PC-3 (cell line): ENCODE results near the gene PDSS2.

ENCODE experiments used
- EZH2 ChIP-seq: fragments of 300-600 bp; sonication (generic); IDR thresholded peaks from one replicate; pipeline ENCODE4 v1.6.1; 2017; ENCODE audit warnings: antibody characterized with exemption, mild to moderate bottlenecking, low read length; ENCODE audit not compliant: unreplicated experiment
- TF ChIP-seq, protein P1 (sequence below): fragments of 300-600 bp; sonication (generic); conservative IDR thresholded peaks from 2 replicates; pipeline ENCODE4 v1.5.1; 2017; ENCODE audit warnings: antibody characterized with exemption, low read depth, mild to moderate bottlenecking, low read length

DNA sequence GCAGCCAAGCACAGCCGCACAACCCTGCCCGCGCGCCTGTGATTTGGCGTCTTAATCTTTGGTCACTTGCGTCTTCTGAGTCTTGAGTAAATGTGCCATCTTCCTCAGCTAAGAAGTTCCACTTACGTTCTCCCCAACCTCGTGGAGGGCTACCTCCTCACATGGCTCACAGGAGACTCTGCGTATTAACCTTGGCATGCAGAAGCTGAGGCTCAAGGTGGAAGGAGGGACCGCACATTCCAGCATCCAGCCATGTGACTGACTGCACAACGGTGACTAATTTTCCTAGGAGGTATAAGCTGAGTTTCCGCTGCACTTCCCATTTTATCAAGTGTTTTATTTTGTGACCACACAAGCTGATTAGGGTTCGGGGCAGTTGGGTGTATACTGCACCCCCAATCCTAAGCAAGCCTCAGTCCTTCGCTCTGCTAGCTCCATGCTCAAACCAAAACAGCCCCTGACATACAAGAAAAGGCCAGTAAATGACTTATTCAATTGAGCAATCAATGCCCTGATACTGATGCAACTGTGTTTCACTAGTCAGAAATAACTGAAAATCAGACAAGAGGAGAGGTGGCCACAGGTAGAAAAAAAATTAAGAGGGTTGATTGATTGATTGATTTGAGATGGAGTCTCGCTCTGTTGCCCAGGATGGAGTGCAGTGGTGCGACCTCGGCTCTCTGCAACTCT, 351.0 kb downstream of the PDSS2 start:
- TF ChIP-seq, protein P1, sequence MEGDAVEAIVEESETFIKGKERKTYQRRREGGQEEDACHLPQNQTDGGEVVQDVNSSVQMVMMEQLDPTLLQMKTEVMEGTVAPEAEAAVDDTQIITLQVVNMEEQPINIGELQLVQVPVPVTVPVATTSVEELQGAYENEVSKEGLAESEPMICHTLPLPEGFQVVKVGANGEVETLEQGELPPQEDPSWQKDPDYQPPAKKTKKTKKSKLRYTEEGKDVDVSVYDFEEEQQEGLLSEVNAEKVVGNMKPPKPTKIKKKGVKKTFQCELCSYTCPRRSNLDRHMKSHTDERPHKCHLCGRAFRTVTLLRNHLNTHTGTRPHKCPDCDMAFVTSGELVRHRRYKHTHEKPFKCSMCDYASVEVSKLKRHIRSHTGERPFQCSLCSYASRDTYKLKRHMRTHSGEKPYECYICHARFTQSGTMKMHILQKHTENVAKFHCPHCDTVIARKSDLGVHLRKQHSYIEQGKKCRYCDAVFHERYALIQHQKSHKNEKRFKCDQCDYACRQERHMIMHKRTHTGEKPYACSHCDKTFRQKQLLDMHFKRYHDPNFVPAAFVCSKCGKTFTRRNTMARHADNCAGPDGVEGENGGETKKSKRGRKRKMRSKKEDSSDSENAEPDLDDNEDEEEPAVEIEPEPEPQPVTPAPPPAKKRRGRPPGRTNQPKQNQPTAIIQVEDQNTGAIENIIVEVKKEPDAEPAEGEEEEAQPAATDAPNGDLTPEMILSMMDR, result no peak
- no peak for TF ChIP-seq EZH2
